Measurements from ENCODE around the gene TFAP2E. TPM values are rescaled to one million over a fixed set of nuclear protein-coding genes. Genes with fewer than 3 reads are reported as not detected.
A peak's percentile ranks its signal among the peaks of the same experiment; 100 is the strongest.
"Not testable (repeated sequence)": the region's sequence is repeated elsewhere in the genome, so short reads cannot be mapped to it uniquely, and the experiment has no call there.

TFAP2E gene
- total RNA-seq, 2 donors from 2014 or later = 0.75 to 1.1 TPM

GRCh38 chr1:35567947-35568558 lies 5.1 kb upstream of the TFAP2E start:
- ATAC-seq (no peak), DNase-seq (no peak)
- intact Hi-C loops (cut with DNase I, micrococcal nuclease) = loop anchor here (5.0 to 10.0 kb wide), 3 partner anchors 113 to 159 kb away; partner anchors contain the start of gene C1orf216 (in 1 of the 2)

GRCh38 chr1:35568975-35569395 lies 4.1 kb upstream of the TFAP2E start:
- ATAC-seq (peak; percentile 65), DNase-seq (peak in 1 of 2 donors; percentile 73)
- intact Hi-C loops (cut with DNase I, micrococcal nuclease) = loop anchor here (5.0 to 10.0 kb wide), 3 partner anchors 114 to 158 kb away; partner anchors contain the start of gene C1orf216 (in 1 of the 2)

- intact Hi-C loops (cut with DNase I, micrococcal nuclease) = loop anchor here (5.0 to 10.0 kb wide), 3 partner anchors 115 to 157 kb away; partner anchors contain the start of gene C1orf216 (in 1 of the 2)
- ATAC-seq = no peak
- no peak for DNase-seq
Observed at GRCh38 chr1:35569936-35570335, 3.2 kb upstream of the TFAP2E start.

GRCh38 chr1:35570589-35571137 lies 2.5 kb upstream of the TFAP2E start:
- ATAC-seq = no peak
- no peak for DNase-seq
- intact Hi-C loops (cut with DNase I, micrococcal nuclease) = no loop called here

- intact Hi-C loops (cut with DNase I, micrococcal nuclease) = no loop called here
- no peak for DNase-seq
- ATAC-seq = no peak
Observed at GRCh38 chr1:35571263-35571662, 1.9 kb upstream of the TFAP2E start.

GRCh38 chr1:35572296-35572695 lies 818 bp upstream of the TFAP2E start:
- ATAC-seq (no peak), DNase-seq (no peak)
- intact Hi-C loops (cut with DNase I, micrococcal nuclease) = no loop called here

- ATAC-seq (peak; percentile 26), DNase-seq (no peak)
- intact Hi-C loops (cut with DNase I, micrococcal nuclease) = no loop called here
Observed at GRCh38 chr1:35574125-35574654, 1.1 kb downstream of the TFAP2E start.

GRCh38 chr1:35574655-35575415 lies 1.7 kb downstream of the TFAP2E start:
- DNase-seq (no peak), ATAC-seq (peak; percentile 34)
- intact Hi-C loops (cut with DNase I, micrococcal nuclease) = no loop called here

- ATAC-seq (no peak), DNase-seq (no peak)
- intact Hi-C loops (cut with DNase I, micrococcal nuclease) = no loop called here
Observed at GRCh38 chr1:35575416-35575958, 2.4 kb downstream of the TFAP2E start.

- intact Hi-C loops (cut with DNase I, micrococcal nuclease) = no loop called here
- DNase-seq (no peak), ATAC-seq (no peak)
Observed at GRCh38 chr1:35576061-35576765, 3.1 kb downstream of the TFAP2E start.

GRCh38 chr1:35576766-35577070 lies 3.6 kb downstream of the TFAP2E start:
- intact Hi-C loops (cut with DNase I, micrococcal nuclease) = not testable (repeated sequence)

GRCh38 chr1:35577071-35577998 lies 4.2 kb downstream of the TFAP2E start:
- peak; percentile 57 for ATAC-seq
- intact Hi-C loops (cut with DNase I, micrococcal nuclease) = no loop called here
- peak; percentile 51 to 65 for DNase-seq

More at GRCh38 chr1:35576766-35577070, 3.6 kb downstream of the TFAP2E start:
- ATAC-seq, DNase-seq: not testable (repeated sequence)

GRCh38 chr1:35580949-35581388 lies 7.9 kb downstream of the TFAP2E start:
- no peak for DNase-seq
- ATAC-seq = no peak
- intact Hi-C loops (cut with DNase I, micrococcal nuclease) = no loop called here

GRCh38 chr1:35581621-35582020 lies 8.5 kb downstream of the TFAP2E start:
- intact Hi-C loops (cut with DNase I, micrococcal nuclease); ATAC-seq; DNase-seq: not testable (repeated sequence)

- ATAC-seq = no peak
- no peak for DNase-seq
- intact Hi-C loops (cut with DNase I, micrococcal nuclease) = no loop called here
Observed at GRCh38 chr1:35585281-35585680, 12.2 kb downstream of the TFAP2E start.

GRCh38 chr1:35585805-35586204 lies 12.7 kb downstream of the TFAP2E start:
- DNase-seq; intact Hi-C loops (cut with DNase I, micrococcal nuclease): not testable (repeated sequence)

GRCh38 chr1:35586808-35587207 lies 13.7 kb downstream of the TFAP2E start:
- ATAC-seq (no peak), DNase-seq (no peak)
- intact Hi-C loops (cut with DNase I, micrococcal nuclease) = no loop called here

More at GRCh38 chr1:35585805-35586204, 12.7 kb downstream of the TFAP2E start:
- not testable (repeated sequence) for ATAC-seq

- intact Hi-C loops (cut with DNase I, micrococcal nuclease) = no loop called here
- DNase-seq (no peak), ATAC-seq (no peak)
Observed at GRCh38 chr1:35587736-35588135, 14.6 kb downstream of the TFAP2E start.

All from left colon (tissue), 2 donors.